Measurements from ENCODE around the gene SYNPO. TPM values are rescaled to one million over a fixed set of nuclear protein-coding genes. Genes with fewer than 3 reads are reported as not detected.

The SYNPO gene
- polyA plus RNA-seq, 1 donor from 2014 or later: not detected

DNA sequence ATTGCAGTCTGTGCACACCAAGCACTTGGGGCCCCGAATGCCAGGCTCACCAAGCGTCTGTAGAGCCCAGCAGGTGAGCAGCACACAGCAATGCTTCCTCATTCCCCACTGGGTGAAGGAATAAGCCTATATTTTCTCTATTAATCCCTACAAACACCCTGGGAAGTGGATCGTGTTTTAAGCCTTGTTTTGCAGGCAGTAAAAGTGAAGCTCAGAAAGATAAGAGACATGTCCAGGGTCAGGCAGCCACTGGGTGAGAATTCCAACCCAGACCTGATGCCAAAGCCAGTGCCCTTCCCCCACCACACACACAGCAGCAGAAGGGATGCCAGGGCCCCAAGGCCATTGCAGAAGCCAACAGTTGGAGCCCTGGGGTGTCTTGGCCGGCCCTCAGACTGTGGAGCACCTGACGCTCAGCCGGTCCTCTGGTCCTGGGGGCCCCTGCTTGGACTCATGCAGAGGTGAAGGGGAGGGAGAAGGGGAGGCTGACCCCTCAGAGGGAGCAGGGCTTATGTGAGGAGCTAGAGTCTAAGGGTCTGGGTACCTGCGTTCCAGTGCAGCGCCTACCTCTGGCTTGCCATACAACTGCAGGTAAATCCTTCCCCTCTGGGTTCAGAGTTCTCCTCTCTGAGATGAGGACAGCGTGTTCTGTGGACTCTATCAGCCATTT is 26.3 kb upstream of the SYNPO start:
- Histone ChIP-seq H3K4me2 (ENCODE audit: low read length) (no peak overlapping the region), H3K9me2 (ENCODE audit: insufficient read depth, low read length) (no peaks in the 10 kb centered on the region), H3F3A (ENCODE audit: insufficient read depth, low read length, poor library complexity, severe bottlenecking) (no peaks in the 10 kb centered on the region), H3K36me3 (ENCODE audit: insufficient read depth, low read length) (no peaks in the 10 kb centered on the region), H3K9me3 (ENCODE audit: low read length) (no peaks in the 10 kb centered on the region), H3K27ac (ENCODE audit: low read length) (no peak overlapping the region), H3K9ac (ENCODE audit: low read length) (no peak overlapping the region), H3K79me2 (replicated peaks; ENCODE audit: insufficient read depth, low read length) (no peaks in the 10 kb centered on the region), H3K4me3 (ENCODE audit: low read length) (no peak overlapping the region), H4K20me1 (ENCODE audit: insufficient read depth) (no peaks in the 10 kb centered on the region), H3K27me3 (ENCODE audit: insufficient read depth, low read depth, low read length) (no peaks in the 10 kb centered on the region), H2AFZ (ENCODE audit: low read depth, low read length) (no peak overlapping the region)
- TF ChIP-seq, protein P1, sequence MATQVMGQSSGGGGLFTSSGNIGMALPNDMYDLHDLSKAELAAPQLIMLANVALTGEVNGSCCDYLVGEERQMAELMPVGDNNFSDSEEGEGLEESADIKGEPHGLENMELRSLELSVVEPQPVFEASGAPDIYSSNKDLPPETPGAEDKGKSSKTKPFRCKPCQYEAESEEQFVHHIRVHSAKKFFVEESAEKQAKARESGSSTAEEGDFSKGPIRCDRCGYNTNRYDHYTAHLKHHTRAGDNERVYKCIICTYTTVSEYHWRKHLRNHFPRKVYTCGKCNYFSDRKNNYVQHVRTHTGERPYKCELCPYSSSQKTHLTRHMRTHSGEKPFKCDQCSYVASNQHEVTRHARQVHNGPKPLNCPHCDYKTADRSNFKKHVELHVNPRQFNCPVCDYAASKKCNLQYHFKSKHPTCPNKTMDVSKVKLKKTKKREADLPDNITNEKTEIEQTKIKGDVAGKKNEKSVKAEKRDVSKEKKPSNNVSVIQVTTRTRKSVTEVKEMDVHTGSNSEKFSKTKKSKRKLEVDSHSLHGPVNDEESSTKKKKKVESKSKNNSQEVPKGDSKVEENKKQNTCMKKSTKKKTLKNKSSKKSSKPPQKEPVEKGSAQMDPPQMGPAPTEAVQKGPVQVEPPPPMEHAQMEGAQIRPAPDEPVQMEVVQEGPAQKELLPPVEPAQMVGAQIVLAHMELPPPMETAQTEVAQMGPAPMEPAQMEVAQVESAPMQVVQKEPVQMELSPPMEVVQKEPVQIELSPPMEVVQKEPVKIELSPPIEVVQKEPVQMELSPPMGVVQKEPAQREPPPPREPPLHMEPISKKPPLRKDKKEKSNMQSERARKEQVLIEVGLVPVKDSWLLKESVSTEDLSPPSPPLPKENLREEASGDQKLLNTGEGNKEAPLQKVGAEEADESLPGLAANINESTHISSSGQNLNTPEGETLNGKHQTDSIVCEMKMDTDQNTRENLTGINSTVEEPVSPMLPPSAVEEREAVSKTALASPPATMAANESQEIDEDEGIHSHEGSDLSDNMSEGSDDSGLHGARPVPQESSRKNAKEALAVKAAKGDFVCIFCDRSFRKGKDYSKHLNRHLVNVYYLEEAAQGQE (IDR thresholded peaks at IDR 0.05; ENCODE audit: borderline replicate concordance): no peak
- TF ChIP-seq EP300 (conservative IDR thresholded peaks at IDR 0.05; ENCODE audit: poor library complexity, severe bottlenecking): no peak
- TF ChIP-seq MXI1 (conservative IDR thresholded peaks at IDR 0.05; ENCODE audit: poor library complexity, severe bottlenecking): no peak
- TF ChIP-seq, protein P2, sequence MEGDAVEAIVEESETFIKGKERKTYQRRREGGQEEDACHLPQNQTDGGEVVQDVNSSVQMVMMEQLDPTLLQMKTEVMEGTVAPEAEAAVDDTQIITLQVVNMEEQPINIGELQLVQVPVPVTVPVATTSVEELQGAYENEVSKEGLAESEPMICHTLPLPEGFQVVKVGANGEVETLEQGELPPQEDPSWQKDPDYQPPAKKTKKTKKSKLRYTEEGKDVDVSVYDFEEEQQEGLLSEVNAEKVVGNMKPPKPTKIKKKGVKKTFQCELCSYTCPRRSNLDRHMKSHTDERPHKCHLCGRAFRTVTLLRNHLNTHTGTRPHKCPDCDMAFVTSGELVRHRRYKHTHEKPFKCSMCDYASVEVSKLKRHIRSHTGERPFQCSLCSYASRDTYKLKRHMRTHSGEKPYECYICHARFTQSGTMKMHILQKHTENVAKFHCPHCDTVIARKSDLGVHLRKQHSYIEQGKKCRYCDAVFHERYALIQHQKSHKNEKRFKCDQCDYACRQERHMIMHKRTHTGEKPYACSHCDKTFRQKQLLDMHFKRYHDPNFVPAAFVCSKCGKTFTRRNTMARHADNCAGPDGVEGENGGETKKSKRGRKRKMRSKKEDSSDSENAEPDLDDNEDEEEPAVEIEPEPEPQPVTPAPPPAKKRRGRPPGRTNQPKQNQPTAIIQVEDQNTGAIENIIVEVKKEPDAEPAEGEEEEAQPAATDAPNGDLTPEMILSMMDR (IDR thresholded peaks at IDR 0.05; ENCODE audit: poor library complexity, severe bottlenecking): no peak
- no peak for TF ChIP-seq POLR2AphosphoS5 (IDR thresholded peaks at IDR 0.05)
- TF ChIP-seq TAF1 (IDR thresholded peaks at IDR 0.05; ENCODE audit: low read depth): no peak
- no peak for TF ChIP-seq RAD21 (conservative IDR thresholded peaks at IDR 0.05)

DNA sequence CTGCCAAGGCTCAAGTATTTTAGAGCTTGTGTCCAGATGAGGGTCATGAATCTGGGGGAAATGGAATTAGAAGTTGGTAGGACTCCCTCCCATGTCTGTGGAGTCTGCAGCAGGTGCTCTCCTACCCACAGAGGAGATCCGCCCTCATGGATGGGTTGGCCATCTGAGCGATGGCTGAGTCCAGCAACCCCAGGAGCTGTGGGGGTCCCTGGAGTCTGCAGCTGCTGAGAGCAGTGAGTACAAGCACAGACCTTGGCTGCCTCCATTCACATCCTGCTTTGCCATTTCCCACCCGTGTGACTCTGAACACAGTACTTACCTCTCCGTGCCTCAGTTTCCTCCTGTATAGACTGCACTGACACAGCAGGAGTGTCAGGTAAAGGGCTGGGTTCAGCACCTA is 25.8 kb upstream of the SYNPO start:
- no peak overlapping the region for H2AFZ ChIP-seq (ENCODE audit: low read depth, low read length)
- H3F3A ChIP-seq (ENCODE audit: insufficient read depth, low read length, poor library complexity, severe bottlenecking): no peaks in the 10 kb centered on the region
- no peak overlapping the region for H3K4me3 ChIP-seq (ENCODE audit: low read length)
- H3K79me2 ChIP-seq (replicated peaks; ENCODE audit: insufficient read depth, low read length): no peaks in the 10 kb centered on the region
- no peaks in the 10 kb centered on the region for H3K27me3 ChIP-seq (ENCODE audit: insufficient read depth, low read depth, low read length)
- H3K27ac ChIP-seq (ENCODE audit: low read length): no peak overlapping the region
- no peak overlapping the region for H3K4me2 ChIP-seq (ENCODE audit: low read length)
- H3K36me3 ChIP-seq (ENCODE audit: insufficient read depth, low read length): no peaks in the 10 kb centered on the region
- H3K9me3 ChIP-seq (ENCODE audit: low read length): no peaks in the 10 kb centered on the region
- H3K9me2 ChIP-seq (ENCODE audit: insufficient read depth, low read length): no peaks in the 10 kb centered on the region
- no peak overlapping the region for H3K9ac ChIP-seq (ENCODE audit: low read length)
- H4K20me1 ChIP-seq (ENCODE audit: insufficient read depth): no peaks in the 10 kb centered on the region
- TF ChIP-seq POLR2AphosphoS5 (IDR thresholded peaks at IDR 0.05) (no peak), EZH2 (IDR thresholded peaks at IDR 0.05; ENCODE audit: borderline replicate concordance, insufficient read depth, low read length, poor library complexity, severe bottlenecking) (no peak), RAD21 (conservative IDR thresholded peaks at IDR 0.05) (no peak), EP300 (conservative IDR thresholded peaks at IDR 0.05; ENCODE audit: poor library complexity, severe bottlenecking) (no peak), SMC3 (conservative IDR thresholded peaks at IDR 0.05; ENCODE audit: poor library complexity) (no peak), MXI1 (conservative IDR thresholded peaks at IDR 0.05; ENCODE audit: poor library complexity, severe bottlenecking) (no peak)
- TF ChIP-seq, protein P2 (IDR thresholded peaks at IDR 0.05; ENCODE audit: poor library complexity, severe bottlenecking): no peak
- TF ChIP-seq, protein P1 (IDR thresholded peaks at IDR 0.05; ENCODE audit: borderline replicate concordance): no peak

All from neural cell (in vitro differentiated cells).